Right atrium auricular region (tissue), 2 donors: Measurements from ENCODE around the gene ABITRAM. TPM values are rescaled to one million over a fixed set of nuclear protein-coding genes. Genes with fewer than 3 reads are reported as not detected.

Experiments
- DNase-seq: peaks from one replicate; pipeline ENCODE4 v3.0.0-alpha.2; 2019; ENCODE audit warnings: low spot score
- H3K27ac ChIP-seq, 2 donors: fragments of 200-600 bp; sonication (generic); 1 replicate in 1 of 2; 2 replicates in 1 of 2; pipeline ENCODE4 v1.5.1; 2016 to 2019
- H3K27me3 ChIP-seq, 2 donors: fragments of 200-600 bp; sonication (generic); one replicate each; pipeline versions ENCODE4 v1.5.1 to v1.6.0; 2017 to 2019
- H3K36me3 ChIP-seq: fragments of 200-600 bp; sonication (generic); one replicate; pipeline ENCODE4 v1.5.1; 2016
- H3K4me1 ChIP-seq, 2 donors: fragments of 200-600 bp; sonication (generic); one replicate each; pipeline versions ENCODE4 v1.5.1 to v1.6.0; 2017 to 2019
- H3K4me3 ChIP-seq, 2 donors: fragments of 200-600 bp; sonication (generic); 1 replicate in 1 of 2; 2 replicates in 1 of 2; pipeline ENCODE4 v1.5.1; 2017 to 2019; ENCODE audit warnings: mild to moderate bottlenecking in 1 of 2, moderate library complexity in 1 of 2
- H3K9me3 ChIP-seq, 2 donors: fragments of 200-600 bp; sonication (generic); one replicate each; pipeline ENCODE4 v1.5.1; 2019
- total RNA-seq, 2 donors: library from RNA; depleted of rRNA; stranded (reverse); fragments of >200 nt; gene quantifications; one replicate each; pipeline ENCODE4 v1.1.0, GENCODE V29; 2016
- TF ChIP-seq, protein P1 (sequence below), 2 donors: fragments of 200-600 bp; sonication (generic); IDR thresholded peaks; one replicate each; pipeline ENCODE4 v1.5.1; 2019; ENCODE audit warnings: antibody characterized with exemption in 2 of 2

Gene ABITRAM
- total RNA-seq, 2 donors from 2014 or later: 6.1 to 7.3 TPM

DNA sequence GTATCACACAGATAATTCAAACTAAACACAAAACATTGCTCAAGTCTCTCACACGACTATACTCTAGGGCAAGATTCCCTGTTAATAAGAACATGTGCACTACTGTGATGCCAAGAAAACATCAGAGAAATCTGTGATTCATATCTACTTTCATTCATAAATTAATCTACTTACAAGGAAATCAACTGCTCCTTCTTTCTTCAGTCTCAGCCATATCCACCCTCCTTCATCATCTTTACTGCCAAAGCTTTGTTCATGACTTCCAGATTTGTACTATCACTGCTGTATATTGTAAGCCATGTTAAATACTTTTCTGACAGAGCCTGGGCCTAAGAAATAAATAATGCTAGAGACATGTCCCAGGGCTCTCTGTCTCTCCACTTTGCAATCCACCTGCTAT lies 44.0 kb downstream of the ABITRAM start:
- peaks cover 24% of the 10 kb centered on the region for H3K36me3 ChIP-seq
- no peak overlapping the region for H3K27ac ChIP-seq
- no peaks in the 10 kb centered on the region for H3K27me3 ChIP-seq
- TF ChIP-seq, protein P1, sequence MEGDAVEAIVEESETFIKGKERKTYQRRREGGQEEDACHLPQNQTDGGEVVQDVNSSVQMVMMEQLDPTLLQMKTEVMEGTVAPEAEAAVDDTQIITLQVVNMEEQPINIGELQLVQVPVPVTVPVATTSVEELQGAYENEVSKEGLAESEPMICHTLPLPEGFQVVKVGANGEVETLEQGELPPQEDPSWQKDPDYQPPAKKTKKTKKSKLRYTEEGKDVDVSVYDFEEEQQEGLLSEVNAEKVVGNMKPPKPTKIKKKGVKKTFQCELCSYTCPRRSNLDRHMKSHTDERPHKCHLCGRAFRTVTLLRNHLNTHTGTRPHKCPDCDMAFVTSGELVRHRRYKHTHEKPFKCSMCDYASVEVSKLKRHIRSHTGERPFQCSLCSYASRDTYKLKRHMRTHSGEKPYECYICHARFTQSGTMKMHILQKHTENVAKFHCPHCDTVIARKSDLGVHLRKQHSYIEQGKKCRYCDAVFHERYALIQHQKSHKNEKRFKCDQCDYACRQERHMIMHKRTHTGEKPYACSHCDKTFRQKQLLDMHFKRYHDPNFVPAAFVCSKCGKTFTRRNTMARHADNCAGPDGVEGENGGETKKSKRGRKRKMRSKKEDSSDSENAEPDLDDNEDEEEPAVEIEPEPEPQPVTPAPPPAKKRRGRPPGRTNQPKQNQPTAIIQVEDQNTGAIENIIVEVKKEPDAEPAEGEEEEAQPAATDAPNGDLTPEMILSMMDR (IDR thresholded peaks at IDR 0.05): no peak
- H3K4me3 ChIP-seq: no peak overlapping the region
- H3K9me3 ChIP-seq: no peaks in the 10 kb centered on the region
- DNase-seq: no peak
- peaks cover 0 to 14% of the 10 kb centered on the region in 2 donors for H3K4me1 ChIP-seq

DNA sequence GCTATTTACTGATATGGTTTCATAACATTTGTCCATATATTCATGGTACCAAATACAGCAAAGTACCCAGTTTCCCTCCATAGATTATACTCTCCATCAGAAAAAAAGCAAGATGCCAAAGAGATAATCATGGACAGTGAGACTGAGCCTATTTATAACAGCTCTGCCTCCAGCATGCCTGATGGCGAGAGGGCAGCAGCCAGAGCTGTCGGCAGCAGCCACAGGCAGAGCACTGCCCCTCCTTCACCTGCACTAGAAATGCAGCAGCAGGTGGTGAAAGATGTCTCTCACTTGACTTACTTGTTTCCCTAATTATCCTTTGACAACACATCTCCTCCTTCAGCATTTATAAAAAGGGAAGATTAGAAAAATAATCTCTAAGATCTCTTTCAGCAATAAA lies 46.7 kb downstream of the ABITRAM start:
- DNase-seq: no peak
- Histone ChIP-seq H3K27me3 (no peaks in the 10 kb centered on the region), H3K36me3 (peaks cover 24% of the 10 kb centered on the region), H3K9me3 (no peaks in the 10 kb centered on the region), H3K4me3 (no peak overlapping the region), H3K4me1 (no peaks in the 10 kb centered on the region), H3K27ac (peak overlapping the region; percentile 13 to 37)
- TF ChIP-seq, protein P1 (IDR thresholded peaks at IDR 0.05): no peak

DNA sequence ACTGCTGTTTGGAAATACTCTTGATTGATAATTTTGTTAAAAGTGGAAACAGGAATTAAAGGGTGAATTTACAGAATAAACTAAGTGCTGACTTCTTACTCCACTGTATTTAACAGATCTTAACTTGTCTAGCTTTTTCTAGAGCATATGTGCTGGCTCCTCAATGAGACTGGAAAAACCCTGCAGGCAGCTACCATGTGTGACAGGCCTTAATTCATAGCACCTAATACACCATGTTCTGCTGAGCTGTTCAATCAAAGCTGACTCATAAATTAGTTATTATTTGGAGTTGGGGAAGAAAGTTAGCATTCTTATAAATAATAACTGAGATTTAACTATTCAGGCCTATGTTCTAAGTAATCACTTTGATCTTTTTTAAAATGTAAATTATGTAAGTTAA lies 49.7 kb downstream of the ABITRAM start:
- Histone ChIP-seq H3K27me3 (no peaks in the 10 kb centered on the region), H3K36me3 (peaks cover 19% of the 10 kb centered on the region), H3K4me1 (no peaks in the 10 kb centered on the region), H3K27ac (no peak overlapping the region), H3K4me3 (no peak overlapping the region), H3K9me3 (no peaks in the 10 kb centered on the region)
- TF ChIP-seq, protein P1 (IDR thresholded peaks at IDR 0.05): no peak
- DNase-seq: no peak

Other genes with a start within 250 kb of the ABITRAM start
- gene ACTL7B, start 78.4 kb upstream of the ABITRAM start, total RNA-seq: not detected
- gene ACTL7A, start 72.1 kb upstream of the ABITRAM start, total RNA-seq: not detected
- gene ELP1, start 276 bp upstream of the ABITRAM start, total RNA-seq: 10 to 100 TPM; 14.7 to 22.1 TPM
- 100 to 1,000 TPM in 1 of 2 donors, 10 to 100 TPM in 1; 98.9 to 120 TPM for gene CTNNAL1, start 79.1 kb downstream of the ABITRAM start, total RNA-seq
- 10 to 100 TPM; 89.0 to 95.1 TPM for gene TMEM245, start 185.5 kb downstream of the ABITRAM start, total RNA-seq
- 1 to 10 TPM; 4.3 to 7.5 TPM for gene FRRS1L, start 232.8 kb downstream of the ABITRAM start, total RNA-seq